Activated T-cell treated with anti-CD3 and anti-CD28 coated beads, Interleukin-2, amount 50 U/mL, for 48 hours (primary cell): ENCODE results near the gene ZPR1.
"Not testable (repeated sequence)": the region's sequence is repeated elsewhere in the genome, so short reads cannot be mapped to it uniquely, and the experiment has no call there.

Experiments
- DNase-seq, 2 experiments: peaks; one replicate each; pipeline ENCODE4 v3.0.0-alpha.2; 2020

The ZPR1 gene, protein sequence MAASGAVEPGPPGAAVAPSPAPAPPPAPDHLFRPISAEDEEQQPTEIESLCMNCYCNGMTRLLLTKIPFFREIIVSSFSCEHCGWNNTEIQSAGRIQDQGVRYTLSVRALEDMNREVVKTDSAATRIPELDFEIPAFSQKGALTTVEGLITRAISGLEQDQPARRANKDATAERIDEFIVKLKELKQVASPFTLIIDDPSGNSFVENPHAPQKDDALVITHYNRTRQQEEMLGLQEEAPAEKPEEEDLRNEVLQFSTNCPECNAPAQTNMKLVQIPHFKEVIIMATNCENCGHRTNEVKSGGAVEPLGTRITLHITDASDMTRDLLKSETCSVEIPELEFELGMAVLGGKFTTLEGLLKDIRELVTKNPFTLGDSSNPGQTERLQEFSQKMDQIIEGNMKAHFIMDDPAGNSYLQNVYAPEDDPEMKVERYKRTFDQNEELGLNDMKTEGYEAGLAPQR

DNA sequence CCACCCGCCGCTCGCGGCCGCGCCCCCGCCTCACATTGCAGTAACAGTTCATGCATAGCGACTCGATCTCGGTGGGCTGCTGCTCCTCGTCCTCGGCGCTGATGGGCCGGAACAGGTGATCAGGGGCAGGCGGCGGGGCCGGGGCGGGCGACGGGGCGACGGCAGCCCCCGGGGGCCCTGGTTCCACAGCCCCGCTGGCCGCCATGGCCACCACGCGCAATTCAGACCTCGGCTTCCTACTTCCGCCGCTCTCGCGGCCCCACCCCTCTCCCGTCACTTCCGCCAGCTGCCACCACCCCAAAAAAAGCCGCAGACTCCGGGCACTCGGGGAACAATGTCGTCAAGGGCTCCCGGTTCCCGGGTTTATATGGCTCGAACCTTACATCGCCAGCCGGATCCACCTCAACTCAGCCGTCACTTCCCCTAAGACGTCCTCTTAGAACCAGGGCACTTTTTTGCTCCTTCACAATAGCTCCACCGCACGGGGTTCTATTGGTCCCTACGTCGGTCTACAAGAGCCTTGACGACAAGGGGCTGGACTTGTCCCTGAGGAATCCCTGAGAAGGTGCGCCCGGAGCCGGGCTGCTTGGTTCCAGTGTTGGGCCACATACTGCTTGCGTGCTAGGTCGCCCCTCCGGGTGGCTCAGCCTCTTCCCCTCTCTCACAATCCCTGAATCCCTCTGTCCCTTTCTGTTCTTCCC, at the start of gene ZPR1:
ZPR1 (minus strand) TSS at position 238 of the 701 bp plus-strand sequence; CDS start at position 205, 33 bp downstream.
- DNase-seq = peak; percentile 85 to 89

DNA sequence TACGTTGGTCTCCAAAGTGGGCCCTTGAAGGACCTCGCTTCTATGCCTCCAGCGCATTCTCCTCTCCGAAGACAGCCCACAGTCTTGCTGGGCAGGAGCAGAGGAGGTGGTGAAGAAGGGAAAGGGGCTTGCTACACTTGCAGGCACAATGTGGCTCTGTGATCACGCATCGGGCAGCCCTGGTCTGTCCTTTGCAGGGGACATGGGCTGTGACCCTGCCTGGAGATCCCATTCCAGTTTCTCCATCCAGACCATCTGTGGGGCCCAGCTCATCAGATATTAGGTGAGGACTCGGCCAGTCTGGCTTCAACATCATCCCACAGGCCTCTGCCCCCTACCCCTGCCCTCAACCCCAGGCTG, 48.8 kb upstream of the ZPR1 start:
- DNase-seq = no peak

DNA sequence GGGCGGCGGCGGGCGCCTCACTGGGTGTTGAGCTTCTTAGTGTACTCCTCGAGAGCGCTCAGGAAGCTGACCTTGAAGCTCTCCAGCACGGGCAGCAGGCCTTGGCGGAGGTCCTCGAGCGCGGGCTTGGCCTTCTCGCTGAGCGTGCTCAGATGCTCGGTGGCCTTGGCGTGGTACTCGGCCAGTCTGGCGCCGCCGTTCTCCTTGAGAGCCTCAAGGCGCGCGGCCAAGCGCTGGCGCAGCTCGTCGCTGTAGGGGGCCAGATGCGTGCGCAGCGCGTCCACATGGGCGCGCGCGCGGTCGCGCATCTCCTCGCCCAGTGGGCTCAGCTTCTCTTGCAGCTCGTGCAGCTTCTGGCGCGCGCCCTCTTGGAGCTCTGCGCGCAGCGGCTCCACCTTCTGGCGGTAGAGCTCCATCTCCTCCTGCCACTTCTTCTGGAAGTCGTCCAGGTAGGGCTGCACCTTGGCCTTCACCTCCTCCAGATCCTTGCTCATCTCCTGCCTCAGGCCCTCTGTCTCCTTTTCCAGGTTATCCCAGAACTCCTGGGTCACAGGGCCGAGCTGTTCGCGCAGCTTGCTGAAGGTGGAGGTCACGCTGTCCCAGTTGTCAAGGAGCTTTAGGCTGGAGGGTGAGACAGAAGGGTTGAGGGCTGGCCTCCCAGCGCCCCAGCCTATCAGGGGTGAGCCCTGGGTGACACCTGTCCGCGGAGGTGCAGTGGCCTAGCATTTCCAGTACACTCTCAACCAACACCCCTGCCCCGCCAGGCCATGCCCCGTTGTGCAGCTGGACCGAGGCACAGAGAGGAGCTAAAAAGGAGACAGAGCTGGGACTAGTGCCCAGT, 48.2 kb upstream of the ZPR1 start:
- DNase-seq = peak; percentile 84 to 88

DNA sequence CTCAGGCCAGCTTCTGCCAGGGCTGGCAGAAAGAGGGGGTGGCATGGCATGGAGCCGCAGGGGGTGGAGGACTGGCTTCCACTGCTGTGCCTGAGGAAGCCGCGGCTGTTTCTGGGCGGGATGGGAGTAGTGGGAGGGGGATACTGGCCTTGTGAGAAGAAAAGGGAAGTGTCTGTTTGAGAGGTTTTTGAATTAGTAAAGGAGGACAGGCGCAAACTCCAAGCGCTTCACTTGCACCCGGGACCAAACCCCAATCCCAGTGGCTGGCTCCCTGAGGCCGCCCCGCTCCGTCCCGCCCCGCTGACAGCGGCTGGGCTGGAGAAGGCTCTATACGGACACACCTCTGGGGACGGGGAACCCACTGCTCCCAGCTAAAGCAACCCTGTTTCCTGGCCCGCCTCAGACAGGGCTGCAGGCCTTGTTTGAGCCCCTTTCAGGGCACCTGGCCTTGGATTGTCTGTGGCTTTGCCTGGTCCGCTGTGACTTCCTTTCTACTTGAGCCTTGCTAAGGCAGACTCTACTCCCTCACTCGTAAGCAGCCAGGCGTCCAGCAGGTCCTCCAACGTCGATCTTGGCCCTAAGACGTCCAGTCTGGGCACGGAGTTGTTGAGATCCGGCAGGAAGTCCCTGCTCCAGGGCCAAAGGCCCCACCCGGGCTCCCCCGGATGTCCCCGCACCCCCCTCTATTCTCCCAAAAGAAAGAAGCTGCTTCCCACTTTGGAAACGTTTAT, 47.4 kb upstream of the ZPR1 start:
- peak in 1 of 2 experiments; percentile 39 for DNase-seq

DNA sequence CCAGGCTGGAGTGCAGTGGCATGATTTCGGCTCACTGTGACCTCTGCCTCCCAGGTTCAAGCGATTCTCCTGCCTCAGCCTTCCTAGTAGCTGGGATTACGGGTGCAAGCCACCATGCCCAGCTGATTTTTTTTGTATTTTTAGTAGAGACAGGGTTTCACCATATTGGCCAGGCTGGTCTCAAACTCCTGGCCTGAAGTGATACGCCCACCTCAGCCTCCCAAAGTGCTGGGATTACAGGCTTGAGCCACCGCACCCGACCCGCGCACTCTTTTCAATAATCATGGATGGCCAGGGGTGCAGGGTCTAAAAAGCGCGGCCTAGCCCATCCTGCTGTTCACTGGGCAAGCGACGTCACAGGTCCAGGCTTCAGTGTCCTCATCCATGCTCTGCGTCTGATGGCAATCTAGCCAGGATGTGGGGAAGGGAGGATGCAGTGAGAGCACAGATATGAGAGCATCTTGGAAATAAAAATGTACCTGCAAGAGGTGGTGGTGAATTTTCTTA, 46.8 kb upstream of the ZPR1 start:
- DNase-seq = not testable (repeated sequence)

DNA sequence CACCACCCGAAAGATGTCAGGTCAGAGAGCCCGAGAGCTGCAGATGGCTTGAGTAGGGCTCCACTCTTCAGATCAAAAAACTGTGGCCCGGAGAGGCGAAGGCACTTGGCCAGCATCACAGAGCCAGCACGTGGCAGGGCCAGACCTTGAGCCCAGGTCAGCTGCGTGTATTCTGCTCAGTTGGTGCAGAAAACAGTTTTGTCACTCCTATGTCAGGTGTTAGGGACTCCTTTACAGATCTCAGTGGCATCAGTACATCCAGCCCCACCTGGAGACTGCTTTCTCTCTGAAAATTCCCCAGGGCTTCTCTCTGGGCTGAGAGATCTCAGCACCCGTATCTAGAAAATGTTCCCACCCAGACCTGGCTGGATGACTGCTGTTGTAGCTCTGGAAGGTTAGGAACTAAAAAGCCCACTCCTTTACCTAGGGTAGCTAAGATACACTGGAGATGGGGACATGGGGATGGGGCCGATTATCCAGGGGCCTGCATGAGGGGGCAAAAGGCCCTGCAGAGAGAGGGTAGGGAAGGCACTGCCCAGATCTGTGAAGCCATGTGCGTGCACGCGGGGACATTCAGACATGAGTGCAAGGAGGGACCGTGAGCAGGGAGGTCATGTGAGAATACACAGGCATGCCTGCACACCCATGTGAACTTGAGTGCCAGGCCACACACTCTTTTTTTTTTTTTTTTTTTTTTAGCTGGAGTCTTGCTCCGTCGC, 46.2 kb upstream of the ZPR1 start:
- DNase-seq = no peak

DNA sequence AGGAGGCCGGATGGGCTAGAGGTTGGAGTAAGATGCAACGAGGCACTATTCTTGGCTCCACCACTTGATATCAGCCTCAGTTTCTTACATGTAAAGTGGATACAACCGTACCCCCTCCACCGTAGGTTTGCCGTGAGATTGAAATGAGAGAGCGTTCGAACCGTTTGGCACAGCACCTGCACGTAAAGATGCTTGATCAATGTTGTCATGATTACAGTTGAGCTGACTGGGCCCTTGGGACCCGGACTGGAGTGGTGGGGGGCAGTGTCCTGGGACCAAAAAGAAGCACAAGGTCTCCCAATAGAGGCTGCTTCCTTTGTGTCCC, 45.6 kb upstream of the ZPR1 start:
- DNase-seq = no peak

DNA sequence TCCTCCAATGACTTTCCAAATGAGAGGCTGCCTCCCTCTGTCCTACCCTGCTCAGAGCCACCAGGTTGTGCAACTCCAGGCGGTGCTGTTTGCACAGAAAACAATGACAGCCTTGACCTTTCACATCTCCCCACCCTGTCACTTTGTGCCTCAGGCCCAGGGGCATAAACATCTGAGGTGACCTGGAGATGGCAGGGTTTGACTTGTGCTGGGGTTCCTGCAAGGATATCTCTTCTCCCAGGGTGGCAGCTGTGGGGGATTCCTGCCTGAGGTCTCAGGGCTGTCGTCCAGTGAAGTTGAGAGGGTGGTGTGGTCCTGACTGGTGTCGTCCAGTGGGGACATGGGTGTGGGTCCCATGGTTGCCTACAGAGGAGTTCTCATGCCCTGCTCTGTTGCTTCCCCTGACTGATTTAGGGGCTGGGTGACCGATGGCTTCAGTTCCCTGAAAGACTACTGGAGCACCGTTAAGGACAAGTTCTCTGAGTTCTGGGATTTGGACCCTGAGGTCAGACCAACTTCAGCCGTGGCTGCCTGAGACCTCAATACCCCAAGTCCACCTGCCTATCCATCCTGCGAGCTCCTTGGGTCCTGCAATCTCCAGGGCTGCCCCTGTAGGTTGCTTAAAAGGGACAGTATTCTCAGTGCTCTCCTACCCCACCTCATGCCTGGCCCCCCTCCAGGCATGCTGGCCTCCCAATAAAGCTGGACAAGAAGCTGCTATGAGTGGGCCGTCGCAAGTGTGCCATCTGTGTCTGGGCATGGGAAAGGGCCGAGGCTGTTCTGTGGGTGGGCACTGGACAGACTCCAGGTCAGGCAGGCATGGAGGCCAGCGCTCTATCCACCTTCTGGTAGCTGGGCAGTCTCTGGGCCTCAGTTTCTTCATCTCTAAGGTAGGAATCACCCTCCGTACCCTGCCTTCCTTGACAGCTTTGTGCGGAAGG, 44.8 kb upstream of the ZPR1 start:
- DNase-seq = no peak

DNA sequence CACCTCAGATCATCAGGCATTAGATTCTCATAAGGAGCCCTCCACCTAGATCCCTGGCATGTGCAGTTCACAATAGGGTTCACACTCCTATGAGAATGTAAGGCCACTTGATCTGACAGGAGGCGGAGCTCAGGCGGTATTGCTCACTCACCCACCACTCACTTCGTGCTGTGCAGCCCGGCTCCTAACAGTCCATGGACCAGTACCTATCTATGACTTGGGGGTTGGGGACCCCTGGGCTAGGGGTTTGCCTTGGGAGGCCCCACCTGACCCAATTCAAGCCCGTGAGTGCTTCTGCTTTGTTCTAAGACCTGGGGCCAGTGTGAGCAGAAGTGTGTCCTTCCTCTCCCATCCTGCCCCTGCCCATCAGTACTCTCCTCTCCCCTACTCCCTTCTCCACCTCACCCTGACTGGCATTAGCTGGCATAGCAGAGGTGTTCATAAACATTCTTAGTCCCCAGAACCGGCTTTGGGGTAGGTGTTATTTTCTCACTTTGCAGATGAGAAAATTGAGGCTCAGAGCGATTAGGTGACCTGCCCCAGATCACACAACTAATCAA, 44.0 kb upstream of the ZPR1 start:
- no peak for DNase-seq

DNA sequence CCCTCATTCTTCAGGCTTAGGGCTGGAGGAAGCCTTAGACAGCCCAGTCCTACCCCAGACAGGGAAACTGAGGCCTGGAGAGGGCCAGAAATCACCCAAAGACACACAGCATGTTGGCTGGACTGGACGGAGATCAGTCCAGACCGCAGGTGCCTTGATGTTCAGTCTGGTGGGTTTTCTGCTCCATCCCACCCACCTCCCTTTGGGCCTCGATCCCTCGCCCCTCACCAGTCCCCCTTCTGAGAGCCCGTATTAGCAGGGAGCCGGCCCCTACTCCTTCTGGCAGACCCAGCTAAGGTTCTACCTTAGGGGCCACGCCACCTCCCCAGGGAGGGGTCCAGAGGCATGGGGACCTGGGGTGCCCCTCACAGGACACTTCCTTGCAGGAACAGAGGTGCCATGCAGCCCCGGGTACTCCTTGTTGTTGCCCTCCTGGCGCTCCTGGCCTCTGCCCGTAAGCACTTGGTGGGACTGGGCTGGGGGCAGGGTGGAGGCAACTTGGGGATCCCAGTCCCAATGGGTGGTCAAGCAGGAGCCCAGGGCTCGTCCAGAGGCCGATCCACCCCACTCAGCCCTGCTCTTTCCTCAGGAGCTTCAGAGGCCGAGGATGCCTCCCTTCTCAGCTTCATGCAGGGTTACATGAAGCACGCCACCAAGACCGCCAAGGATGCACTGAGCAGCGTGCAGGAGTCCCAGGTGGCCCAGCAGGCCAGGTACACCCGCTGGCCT, 42.5 kb upstream of the ZPR1 start:
- DNase-seq = no peak

DNA sequence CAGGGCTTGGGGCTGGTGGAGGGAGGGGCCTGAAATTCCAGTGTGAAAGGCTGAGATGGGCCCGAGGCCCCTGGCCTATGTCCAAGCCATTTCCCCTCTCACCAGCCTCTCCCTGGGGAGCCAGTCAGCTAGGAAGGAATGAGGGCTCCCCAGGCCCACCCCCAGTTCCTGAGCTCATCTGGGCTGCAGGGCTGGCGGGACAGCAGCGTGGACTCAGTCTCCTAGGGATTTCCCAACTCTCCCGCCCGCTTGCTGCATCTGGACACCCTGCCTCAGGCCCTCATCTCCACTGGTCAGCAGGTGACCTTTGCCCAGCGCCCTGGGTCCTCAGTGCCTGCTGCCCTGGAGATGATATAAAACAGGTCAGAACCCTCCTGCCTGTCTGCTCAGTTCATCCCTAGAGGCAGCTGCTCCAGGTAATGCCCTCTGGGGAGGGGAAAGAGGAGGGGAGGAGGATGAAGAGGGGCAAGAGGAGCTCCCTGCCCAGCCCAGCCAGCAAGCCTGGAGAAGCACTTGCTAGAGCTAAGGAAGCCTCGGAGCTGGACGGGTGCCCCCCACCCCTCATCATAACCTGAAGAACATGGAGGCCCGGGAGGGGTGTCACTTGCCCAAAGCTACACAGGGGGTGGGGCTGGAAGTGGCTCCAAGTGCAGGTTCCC, 41.8 kb upstream of the ZPR1 start, which contains the start of gene APOC3:
APOC3 (plus strand) TSS at position 383 of the 659 bp plus-strand sequence. CDS start 676 bp downstream, outside the sequence.
- DNase-seq = no peak

DNA sequence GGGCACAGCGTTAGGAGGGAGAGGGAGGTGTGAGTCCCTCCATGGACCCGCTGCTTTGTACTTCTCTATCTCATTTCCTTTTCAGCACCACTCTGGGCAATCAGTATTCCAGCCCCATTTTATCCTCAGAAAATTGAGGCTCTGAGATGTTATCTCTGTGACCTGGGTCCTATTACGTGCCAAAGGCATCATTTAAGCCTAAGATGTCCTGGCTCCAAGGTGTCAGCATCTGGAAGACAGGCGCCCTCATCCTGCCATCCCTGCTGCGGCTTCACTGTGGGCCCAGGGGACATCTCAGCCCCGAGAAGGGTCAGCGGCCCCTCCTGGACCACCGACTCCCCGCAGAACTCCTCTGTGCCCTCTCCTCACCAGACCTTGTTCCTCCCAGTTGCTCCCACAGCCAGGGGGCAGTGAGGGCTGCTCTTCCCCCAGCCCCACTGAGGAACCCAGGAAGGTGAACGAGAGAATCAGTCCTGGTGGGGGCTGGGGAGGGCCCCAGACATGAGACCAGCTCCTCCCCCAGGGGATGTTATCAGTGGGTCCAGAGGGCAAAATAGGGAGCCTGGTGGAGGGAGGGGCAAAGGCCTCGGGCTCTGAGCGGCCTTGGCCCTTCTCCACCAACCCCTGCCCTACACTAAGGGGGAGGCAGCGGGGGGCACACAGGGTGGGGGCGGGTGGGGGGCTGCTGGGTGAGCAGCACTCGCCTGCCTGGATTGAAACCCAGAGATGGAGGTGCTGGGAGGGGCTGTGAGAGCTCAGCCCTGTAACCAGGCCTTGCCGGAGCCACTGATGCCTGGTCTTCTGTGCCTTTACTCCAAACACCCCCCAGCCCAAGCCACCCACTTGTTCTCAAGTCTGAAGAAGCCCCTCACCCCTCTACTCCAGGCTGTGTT, 41.1 kb upstream of the ZPR1 start:
- no peak for DNase-seq

DNA sequence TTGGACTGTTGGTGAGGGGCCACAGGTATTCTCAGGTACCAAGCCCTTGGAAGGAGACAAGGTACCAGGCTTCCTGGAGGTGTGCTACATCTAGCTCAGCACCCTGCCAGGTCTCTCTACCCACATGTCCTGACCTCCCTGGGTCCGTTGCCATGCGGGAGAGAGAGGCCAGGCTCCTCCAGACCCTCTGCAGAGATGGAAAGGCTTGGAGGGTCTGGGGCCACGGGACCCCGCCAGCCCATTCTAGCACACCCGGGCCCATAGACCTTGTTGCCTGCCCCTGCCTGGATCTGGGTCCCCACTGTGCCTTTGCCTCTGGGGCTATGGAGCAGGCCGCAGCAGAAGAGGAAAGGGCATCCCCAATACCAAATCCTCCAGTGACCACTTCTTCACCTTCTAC, 39.6 kb upstream of the ZPR1 start:
- DNase-seq = no peak

DNA sequence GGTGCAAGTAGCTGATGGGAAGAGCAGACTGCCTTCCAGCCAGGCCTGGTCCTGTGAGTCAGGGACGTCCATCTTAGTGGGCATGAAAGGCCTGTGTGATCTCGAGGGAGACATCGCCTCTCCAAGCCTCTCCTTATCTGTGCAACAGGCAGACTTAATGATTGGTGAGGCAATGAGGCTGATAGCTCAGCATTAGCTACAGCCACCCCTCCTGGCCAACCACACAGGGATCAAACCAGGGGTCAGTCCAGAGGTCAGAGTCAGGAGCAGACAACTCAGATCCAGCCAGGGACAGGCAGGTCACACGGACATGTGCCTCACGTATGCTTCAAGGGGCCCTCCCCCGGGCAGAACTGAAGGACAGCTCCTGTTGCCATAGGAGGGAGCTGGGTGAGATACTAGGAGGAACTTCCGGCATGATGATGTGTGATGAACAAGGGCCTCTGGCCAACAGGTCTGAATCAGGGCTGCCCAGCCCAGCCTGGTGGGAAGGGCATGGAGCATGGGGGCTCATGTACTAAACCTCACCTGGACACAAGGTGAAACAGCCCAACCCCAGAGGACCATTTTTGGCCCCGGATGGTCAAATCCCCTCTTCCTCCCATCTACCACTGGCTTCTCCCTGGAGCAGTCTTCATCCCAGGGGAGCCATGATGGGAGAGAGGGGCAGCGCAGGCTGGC, 39.1 kb upstream of the ZPR1 start:
- DNase-seq = no peak

DNA sequence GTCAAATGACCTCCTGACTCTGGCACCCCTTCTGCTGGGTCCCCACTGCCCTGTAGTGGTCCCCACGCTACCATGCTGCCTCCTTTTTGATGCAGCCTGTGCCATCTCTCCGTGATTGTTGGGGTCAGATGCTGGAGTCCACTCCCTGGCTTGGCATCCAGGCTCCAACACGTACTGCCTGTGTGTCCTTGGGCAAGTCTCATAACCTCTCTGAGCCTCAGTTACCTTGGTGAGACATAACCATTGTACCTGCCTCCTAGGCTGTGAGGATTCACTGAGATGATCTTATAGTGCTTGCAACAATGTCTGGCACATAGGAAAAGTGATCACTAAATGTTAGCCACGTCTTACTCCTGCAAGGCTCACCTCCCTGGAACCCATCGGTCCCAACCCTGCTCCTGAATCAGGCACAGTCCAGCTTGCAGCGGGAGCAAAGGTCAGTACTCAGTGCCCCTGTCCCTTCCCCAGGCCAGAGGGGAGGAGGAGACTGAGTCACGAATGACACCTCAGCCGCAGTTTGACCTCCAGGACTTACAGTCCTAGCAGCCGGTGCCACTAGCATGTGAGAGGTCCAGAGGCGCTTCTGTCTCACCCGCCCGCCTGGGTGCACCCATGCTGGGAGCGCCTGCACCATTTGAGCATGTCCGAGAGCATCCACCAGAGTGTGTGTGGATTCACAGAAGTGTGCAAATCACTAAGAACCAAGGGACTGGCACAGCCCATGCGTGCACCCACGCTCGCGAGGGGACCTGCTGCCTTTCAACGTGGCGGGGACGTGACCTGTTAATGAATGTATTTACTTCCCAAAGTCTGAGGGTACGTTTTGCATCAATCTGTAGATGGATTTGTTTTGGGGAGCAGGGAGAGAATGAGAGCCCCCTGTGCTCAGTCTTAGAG, 38.3 kb upstream of the ZPR1 start:
- DNase-seq = no peak

DNA sequence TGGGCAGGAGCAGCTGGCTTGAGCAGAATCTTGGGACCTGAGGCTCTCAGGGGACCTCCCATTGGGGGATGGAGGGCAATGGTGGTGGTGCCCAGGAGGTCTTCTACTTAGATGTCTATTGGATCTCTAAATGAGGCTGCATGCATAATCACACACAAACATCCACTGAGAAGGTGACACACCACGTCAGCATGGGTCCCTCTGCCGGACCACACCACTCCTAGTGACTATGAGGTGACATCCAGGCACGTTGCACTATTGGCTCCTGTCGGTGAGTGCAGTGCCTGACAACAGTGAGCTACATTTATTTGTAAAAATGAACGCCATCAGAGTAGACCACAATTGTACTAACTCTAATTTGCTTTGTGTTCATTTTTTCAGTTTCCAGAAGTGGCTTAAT, 37.6 kb upstream of the ZPR1 start:
- DNase-seq = no peak
